ENCODE data around the gene TECPR2.

TECPR2 gene

GRCh38 chr14:102421411-102422057, 58.8 kb downstream of the TECPR2 start:
- DNase-seq (ENCODE audit: extremely low read depth in 1 of 2, low read depth in 1 of 2), result no peak

- no peak for DNase-seq (ENCODE audit: extremely low read depth in 1 of 2, low read depth in 1 of 2)
These were observed 61.8 kb downstream of the TECPR2 start for GRCh38 chr14:102424520-102424919.

DNA sequence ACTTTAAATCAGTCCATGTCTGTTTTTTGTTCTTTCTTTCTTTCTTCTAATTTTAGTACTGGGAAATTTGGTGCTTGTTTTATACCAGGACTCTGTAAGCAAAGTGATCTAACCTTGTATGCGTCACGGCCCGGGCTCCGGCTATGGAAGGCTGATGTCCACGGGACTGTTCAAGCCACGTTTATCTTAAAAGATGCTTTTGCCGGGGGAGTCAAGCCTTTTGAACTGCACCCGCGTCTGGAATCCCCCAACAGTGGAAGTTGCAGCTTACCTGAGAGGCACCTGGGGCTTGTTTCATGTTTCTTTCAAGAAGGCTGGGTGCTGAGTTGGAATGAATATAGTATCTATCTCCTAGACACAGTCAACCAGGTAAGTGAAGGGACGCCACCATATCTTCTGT, 62.2 kb downstream of the TECPR2 start:
- no peak for DNase-seq (ENCODE audit: extremely low read depth in 1 of 2, low read depth in 1 of 2)

DNA sequence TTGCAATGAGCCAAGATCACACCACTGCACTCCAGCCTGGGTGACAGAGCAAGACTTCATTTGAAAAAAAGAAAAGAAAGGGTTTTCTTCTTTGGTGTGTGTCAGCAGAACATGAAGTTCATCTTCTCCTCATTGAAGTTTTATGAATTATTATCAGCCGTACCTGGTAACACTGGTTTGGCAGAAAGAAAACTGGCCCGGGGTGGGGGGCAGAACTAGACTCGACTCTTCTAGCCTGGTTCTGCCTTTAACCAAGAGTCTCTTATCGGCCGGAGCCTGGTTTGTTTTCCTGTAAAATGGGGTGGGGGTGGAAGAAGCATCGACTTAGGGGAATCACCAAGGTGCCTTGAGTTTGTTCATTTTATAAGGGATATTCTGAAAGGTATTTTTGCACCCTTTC, 64.1 kb downstream of the TECPR2 start:
- DNase-seq (ENCODE audit: extremely low read depth in 1 of 2, low read depth in 1 of 2), result no peak

- no peak for DNase-seq (ENCODE audit: extremely low read depth in 1 of 2, low read depth in 1 of 2)
These were observed 64.9 kb downstream of the TECPR2 start for GRCh38 chr14:102427642-102428041.

- DNase-seq (ENCODE audit: extremely low read depth in 1 of 2, low read depth in 1 of 2), result no peak
These were observed 67.6 kb downstream of the TECPR2 start for GRCh38 chr14:102430212-102430908.

GRCh38 chr14:102431751-102432150, 69.0 kb downstream of the TECPR2 start:
- DNase-seq (ENCODE audit: extremely low read depth in 1 of 2, low read depth in 1 of 2), result no peak

DNA sequence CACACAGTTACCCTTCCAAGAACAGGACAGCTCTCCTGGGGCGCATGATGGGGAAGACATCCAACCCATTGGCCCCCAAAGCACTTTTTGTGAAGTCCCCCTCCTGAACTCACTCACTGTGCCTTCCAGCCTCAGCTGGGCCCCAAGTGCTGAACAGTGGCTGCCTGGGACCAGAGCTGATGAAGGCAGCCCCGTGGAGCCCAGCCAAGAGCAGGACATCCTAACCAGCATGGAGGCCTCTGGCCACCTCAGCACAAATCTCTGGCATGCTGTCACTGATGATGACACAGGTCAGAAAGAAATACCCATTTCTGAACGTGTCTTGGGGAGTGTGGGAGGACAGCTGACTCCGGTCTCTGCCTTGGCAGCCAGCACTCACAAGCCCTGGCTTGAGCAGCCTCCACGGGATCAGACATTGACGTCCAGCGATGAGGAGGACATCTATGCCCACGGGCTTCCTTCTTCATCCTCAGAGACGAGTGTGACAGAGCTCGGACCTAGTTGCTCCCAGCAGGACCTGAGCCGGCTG, 72.0 kb downstream of the TECPR2 start:
- DNase-seq (ENCODE audit: extremely low read depth in 1 of 2, low read depth in 1 of 2), result no peak

DNA sequence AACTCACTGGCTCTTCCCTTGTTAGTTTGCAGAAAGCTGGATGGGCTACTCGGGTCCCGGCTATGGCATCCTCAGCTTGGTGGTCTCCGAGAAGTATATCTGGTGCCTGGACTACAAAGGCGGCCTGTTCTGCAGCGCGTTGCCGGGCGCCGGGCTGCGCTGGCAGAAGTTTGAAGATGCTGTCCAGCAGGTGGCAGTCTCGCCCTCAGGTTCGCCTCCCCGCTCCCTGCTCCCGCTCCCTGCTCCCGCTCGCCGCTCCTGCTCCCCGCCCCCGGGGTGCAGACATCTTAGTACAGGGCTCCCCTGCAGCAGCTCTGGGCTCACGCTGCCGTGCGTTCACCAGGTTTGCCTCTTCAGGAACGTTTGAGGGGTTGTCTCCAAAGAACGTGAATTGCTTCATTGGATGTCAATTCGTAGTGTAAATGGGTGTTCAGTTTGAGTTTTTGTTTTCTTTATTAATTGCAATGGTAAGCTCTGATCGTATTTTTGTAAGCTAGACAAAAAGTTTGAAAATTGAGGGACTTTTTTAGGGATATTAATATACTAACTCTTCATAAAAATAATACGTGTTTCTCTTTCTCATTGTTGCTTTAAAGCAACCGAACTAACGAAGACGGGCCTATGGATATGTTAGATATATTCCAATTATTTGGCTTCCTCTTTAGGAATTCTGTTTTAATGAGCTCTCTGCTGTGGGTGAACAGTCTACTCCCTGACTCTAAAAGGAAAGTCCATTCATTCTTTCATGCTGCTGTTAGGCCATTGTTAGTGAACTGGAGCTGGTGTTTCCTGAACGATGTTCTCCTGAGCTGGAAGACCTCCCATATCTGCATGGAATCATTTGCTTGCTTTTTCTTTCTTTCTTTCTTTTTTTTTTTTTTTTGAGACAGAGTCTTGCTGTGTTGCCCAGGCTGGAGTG, 75.5 kb downstream of the TECPR2 start:
- peak; percentile 8 to 30 for DNase-seq (ENCODE audit: extremely low read depth in 1 of 2, low read depth in 1 of 2)

DNA sequence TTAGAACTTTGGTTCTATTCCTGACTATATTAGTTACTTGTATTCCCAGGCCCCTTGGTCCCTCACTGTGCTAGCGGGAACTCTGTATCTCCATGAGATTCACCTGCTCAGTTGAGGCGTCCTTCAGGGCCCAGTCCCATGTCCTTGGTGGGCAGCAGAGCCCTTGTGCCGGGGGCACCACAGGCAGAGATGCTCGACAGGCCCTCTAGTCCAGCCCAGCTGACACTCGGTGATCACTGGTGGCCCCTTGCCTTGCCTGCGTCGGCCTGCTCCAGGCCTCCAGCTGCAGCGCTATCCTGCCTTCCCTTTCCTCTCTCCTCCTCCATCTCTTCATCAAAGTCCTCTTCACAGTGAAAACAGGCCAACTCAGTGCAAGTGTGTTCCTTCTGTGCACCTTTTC, 76.8 kb downstream of the TECPR2 start:
- no peak for DNase-seq (ENCODE audit: extremely low read depth in 1 of 2, low read depth in 1 of 2)

GRCh38 chr14:102440392-102440791, 77.7 kb downstream of the TECPR2 start:
- no peak for DNase-seq (ENCODE audit: extremely low read depth in 1 of 2, low read depth in 1 of 2)

DNA sequence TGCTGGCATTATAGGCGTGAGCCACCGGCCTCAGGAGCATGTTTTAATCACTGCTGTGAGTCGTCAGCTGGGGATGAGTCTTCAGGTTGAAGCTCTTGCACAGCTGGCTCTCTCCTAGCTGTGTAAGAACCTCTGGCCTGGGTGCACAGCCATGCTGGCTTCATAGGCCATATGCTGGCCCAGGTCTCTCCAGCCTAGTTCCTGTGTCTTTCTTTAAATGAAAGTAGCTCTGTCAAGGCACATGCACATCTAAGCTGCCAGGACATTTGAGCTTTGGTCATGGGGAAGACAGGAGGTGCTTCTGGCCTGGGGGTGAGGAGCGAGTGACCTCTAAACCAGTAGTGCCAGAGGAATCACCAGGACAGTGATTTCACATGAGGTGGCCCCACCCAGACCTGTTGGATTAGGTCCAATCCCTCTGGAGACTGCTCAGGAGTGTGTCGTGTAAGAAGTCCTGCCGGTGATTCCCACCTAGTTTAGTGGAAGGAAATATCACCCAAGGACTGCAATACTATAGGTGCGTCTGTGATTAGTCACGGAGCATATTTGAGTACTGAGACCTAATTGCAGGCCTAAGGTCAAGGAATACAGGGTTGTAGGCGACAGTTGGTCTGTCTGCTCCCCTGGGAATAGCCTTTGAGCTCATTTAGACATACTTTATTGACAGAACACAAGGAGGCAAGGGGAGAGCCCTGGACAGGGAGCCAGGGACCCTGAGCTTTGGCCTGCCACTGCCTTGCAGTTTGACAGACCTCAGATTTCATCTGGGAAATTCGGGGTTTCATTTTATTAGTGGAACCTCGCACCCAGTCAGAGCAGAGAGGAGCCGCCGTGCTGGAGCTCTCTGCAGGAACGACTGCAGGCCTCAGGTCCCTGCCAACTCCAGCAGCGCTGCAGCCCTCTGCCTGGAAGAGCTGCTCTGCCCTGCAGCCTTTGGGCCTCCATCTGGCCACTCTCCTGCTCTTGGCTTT, 79.8 kb downstream of the TECPR2 start:
- no peak for DNase-seq (ENCODE audit: extremely low read depth in 1 of 2, low read depth in 1 of 2)

DNA sequence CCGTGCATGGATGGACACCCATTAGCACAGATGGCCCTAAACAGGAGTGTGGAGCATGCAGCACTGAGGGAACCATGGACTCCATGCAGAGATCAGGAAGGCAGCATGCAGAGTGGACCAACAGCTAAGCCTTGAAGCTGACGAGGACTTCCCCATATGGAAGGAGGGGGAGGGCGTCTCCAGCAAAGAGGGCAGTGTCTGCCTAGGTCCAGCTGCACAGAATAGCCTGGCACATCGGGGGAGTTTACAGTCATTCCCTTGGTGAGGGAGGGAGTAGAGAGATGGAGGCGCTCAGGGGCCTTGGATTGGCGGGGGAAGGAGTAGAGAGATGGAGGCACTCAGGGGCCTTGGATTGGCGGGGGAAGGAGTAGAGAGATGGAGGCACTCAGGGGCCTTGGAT, 82.3 kb downstream of the TECPR2 start:
- DNase-seq (ENCODE audit: extremely low read depth in 1 of 2, low read depth in 1 of 2), result no peak

- no peak for DNase-seq (ENCODE audit: extremely low read depth in 1 of 2, low read depth in 1 of 2)
These were observed 82.9 kb downstream of the TECPR2 start for GRCh38 chr14:102445641-102446040.

DNA sequence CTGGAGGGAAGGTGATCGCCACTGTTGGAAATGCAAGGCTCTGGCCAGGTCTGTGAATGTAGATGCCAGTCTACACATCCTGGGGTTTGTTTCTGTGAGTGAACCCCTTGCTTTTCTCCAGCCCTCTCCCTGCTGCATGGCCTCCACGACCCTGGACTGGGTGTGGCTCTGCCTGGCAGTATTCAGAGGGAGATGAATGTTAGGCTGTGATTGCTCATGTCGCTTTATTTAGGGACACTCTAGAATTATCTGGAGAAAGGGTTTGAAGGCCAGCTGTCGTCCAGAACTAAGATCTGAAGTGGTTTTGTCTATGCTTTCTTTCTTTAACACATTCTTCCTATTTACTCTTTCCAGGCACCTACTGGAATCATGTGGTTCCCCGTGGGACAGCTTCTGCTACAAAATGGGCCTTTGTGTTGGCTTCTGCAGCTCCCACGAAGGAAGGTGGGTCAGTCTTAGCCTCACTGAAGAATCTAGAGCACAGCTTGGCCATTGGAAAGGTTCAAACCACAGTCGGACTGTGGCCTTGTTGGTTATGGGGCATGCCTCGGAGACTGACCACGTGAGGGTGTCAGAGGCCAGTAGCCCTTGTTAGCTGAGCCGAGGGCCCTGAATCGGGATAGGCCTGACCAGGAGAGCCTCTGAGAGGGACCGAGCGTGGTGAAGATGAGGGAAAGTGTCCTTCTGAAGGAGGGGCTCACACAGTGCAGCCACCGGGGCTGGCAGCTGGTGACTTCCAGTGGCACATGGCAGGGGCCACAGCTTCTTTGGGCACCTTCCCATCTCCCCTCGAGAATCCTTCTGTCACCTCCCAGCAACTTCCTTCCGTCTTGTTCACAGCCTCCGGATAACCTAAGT, 87.7 kb downstream of the TECPR2 start:
- DNase-seq (ENCODE audit: extremely low read depth in 1 of 2, low read depth in 1 of 2), result no peak

GRCh38 chr14:102451064-102451352, 88.3 kb downstream of the TECPR2 start:
- DNase-seq (ENCODE audit: extremely low read depth in 1 of 2, low read depth in 1 of 2), result no peak

DNA sequence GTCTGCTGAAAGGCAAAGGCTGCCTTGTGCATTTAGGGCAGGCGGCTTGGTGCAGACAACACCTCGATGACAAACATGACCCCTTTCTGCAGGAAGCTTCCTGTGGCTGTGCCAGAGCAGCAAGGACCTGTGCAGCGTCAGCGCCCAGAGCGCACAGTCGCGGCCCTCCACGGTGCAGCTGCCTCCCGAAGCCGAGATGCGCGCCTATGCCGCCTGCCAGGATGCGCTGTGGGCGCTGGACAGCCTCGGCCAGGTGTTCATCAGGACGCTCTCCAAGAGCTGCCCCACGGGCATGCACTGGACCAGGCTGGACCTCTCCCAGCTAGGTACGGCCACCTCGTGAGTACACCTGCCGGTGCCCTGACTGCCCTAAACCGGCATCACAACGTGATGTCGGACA, 89.6 kb downstream of the TECPR2 start:
- no peak for DNase-seq (ENCODE audit: extremely low read depth in 1 of 2, low read depth in 1 of 2)

DNA sequence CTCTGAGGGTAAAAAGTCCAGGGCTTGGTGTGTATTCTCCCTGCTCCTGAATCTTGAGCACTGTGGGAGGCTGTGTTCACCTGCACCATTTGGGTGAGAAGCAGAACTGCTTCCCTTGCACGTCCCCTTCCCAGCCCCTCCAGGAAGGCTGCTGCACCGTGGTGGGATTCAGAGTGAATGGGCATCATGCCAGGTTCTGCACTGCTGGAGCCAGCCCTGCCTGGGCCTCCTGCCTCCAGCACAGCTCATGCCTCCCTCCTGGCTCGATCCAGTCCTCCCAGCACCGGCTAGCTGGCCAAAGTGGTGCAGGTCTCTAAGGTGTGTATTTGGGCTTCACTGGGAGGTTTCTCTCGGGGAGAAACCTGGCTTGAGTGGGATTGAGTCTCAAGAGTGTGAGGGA, 92.0 kb downstream of the TECPR2 start:
- DNase-seq (ENCODE audit: extremely low read depth in 1 of 2, low read depth in 1 of 2), result no peak

DNA sequence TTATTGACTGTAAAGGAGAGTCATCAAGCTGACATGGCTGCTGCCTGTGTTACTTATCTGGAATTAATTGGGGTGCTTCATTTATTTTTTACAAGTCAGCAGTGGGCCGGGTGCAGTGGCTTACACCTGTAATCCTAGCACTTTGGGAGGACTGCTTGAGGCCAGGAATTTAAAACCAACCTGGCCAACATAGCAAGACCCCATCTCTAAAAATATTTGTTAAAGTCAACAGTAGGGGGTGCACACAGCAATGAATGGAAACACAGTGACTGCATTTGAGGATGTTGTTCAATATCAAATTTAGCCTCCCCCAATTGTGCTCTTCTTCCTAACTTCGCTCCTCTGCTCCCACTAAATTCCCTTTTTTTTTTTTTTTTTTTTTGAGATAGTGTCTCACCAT, 94.8 kb downstream of the TECPR2 start:
- no peak for DNase-seq (ENCODE audit: extremely low read depth in 1 of 2, low read depth in 1 of 2)

Data from activated CD8-positive, alpha-beta memory T cell treated with anti-CD3 and anti-CD28 coated beads for 1 hour (primary cell).